ENCODE data around the gene PARP8. TPM values are rescaled to one million over a fixed set of nuclear protein-coding genes. Genes with fewer than 3 reads are reported as not detected.
"Not testable (repeated sequence)": the region's sequence is repeated elsewhere in the genome, so short reads cannot be mapped to it uniquely, and the experiment has no call there.

Gene PARP8
- total RNA-seq, 4 donors from 2014 or later = 6.5 to 25.2 (median 12.3) TPM

GRCh38 chr5:50672663-50673062, 6.2 kb downstream of the PARP8 start:
- Histone ChIP-seq H3K9me3 (no peaks in the 10 kb centered on the region), H3K4me3 (no peak overlapping the region), H3K27me3 (no peaks in the 10 kb centered on the region), H3K36me3 (no peaks in the 10 kb centered on the region), H3K4me1 (peaks cover 0 to 34% (median 0%) of the 10 kb centered on the region in 3 donors), H3K27ac (no peak overlapping the region)
- intact Hi-C loops (cut with DNase I) = no loop called here
- TF ChIP-seq POLR2A (IDR thresholded peaks at IDR 0.05) (no peak), CTCF (IDR thresholded peaks at IDR 0.05) (no peak)
- no peak for DNase-seq
- 62 to 82% methylated on average over 2 of the region's 2 CpGs for WGBS, 2 donors

GRCh38 chr5:50673444-50673843, 7.0 kb downstream of the PARP8 start:
- DNase-seq; H3K9me3 ChIP-seq; H3K36me3 ChIP-seq; H3K4me3 ChIP-seq; H3K27me3 ChIP-seq; intact Hi-C loops (cut with DNase I); H3K27ac ChIP-seq: not testable (repeated sequence)
- 50 to 53% methylated on average over 3 of the region's 3 CpGs for WGBS, 2 donors
- H3K4me1 ChIP-seq = peaks cover 0 to 37% (median 0%) of the 10 kb centered on the region in 3 donors

GRCh38 chr5:50675385-50675784, 8.9 kb downstream of the PARP8 start:
- Histone ChIP-seq H3K27ac (no peak overlapping the region), H3K27me3 (no peaks in the 10 kb centered on the region), H3K4me1 (peaks cover 0 to 33% (median 1%) of the 10 kb centered on the region in 3 donors), H3K9me3 (no peaks in the 10 kb centered on the region), H3K4me3 (no peak overlapping the region), H3K36me3 (no peaks in the 10 kb centered on the region)
- DNase-seq = no peak
- no peak for TF ChIP-seq POLR2A (IDR thresholded peaks at IDR 0.05)
- no peak for TF ChIP-seq CTCF (IDR thresholded peaks at IDR 0.05)
- WGBS, 2 donors = 97 to 98% methylated on average over 15 of the region's 15 CpGs
- intact Hi-C loops (cut with DNase I) = no loop called here

GRCh38 chr5:50679554-50679953, 13.1 kb downstream of the PARP8 start:
- intact Hi-C loops (cut with DNase I); H3K36me3 ChIP-seq; H3K4me3 ChIP-seq; H3K27me3 ChIP-seq; DNase-seq; H3K27ac ChIP-seq; H3K9me3 ChIP-seq: not testable (repeated sequence)
- 84 to 85% methylated on average over 4 of the region's 4 CpGs for WGBS, 2 donors
- peaks cover 0 to 41% (median 4%) of the 10 kb centered on the region in 3 donors for H3K4me1 ChIP-seq

GRCh38 chr5:50684721-50685120, 18.3 kb downstream of the PARP8 start:
- Histone ChIP-seq H3K4me1 (peaks cover 0 to 22% (median 4%) of the 10 kb centered on the region in 3 donors), H3K27me3 (no peaks in the 10 kb centered on the region), H3K4me3 (no peak overlapping the region), H3K36me3 (peaks cover 0 to 10% (median 0%) of the 10 kb centered on the region in 3 donors), H3K27ac (no peak overlapping the region), H3K9me3 (peaks cover 0 to 6% (median 0%) of the 10 kb centered on the region in 3 donors)
- intact Hi-C loops (cut with DNase I) = no loop called here
- WGBS, 2 donors = 91 to 96% methylated on average over 3 of the region's 3 CpGs
- TF ChIP-seq CTCF (IDR thresholded peaks at IDR 0.05) (no peak), POLR2A (IDR thresholded peaks at IDR 0.05) (no peak)
- no peak for DNase-seq

- no peak for TF ChIP-seq POLR2A (IDR thresholded peaks at IDR 0.05)
- no peak for TF ChIP-seq CTCF (IDR thresholded peaks at IDR 0.05)
- WGBS, 2 donors = 80 to 83% methylated on average over 3 to 4 of the region's 4 CpGs
- Histone ChIP-seq H3K4me1 (no peaks in the 10 kb centered on the region), H3K27ac (no peak overlapping the region), H3K36me3 (peaks cover 0 to 10% (median 0%) of the 10 kb centered on the region in 3 donors), H3K4me3 (no peak overlapping the region), H3K27me3 (no peaks in the 10 kb centered on the region), H3K9me3 (peaks cover 0 to 6% (median 0%) of the 10 kb centered on the region in 3 donors)
- DNase-seq = no peak
- intact Hi-C loops (cut with DNase I) = no loop called here
These were observed 21.1 kb downstream of the PARP8 start for GRCh38 chr5:50687548-50687947.
